Glomerular visceral epithelial cell (primary cell): Measurements from ENCODE around the gene LCN15.

Experiments used
- DNase-seq: peaks from one replicate; pipeline ENCODE4 v3.0.0-alpha.2; 2016; ENCODE audit errors: extremely low spot score

Gene LCN15

GRCh38 chr9:136722093-136722968 is 42.0 kb downstream of the LCN15 start:
- DNase-seq: no peak

DNA sequence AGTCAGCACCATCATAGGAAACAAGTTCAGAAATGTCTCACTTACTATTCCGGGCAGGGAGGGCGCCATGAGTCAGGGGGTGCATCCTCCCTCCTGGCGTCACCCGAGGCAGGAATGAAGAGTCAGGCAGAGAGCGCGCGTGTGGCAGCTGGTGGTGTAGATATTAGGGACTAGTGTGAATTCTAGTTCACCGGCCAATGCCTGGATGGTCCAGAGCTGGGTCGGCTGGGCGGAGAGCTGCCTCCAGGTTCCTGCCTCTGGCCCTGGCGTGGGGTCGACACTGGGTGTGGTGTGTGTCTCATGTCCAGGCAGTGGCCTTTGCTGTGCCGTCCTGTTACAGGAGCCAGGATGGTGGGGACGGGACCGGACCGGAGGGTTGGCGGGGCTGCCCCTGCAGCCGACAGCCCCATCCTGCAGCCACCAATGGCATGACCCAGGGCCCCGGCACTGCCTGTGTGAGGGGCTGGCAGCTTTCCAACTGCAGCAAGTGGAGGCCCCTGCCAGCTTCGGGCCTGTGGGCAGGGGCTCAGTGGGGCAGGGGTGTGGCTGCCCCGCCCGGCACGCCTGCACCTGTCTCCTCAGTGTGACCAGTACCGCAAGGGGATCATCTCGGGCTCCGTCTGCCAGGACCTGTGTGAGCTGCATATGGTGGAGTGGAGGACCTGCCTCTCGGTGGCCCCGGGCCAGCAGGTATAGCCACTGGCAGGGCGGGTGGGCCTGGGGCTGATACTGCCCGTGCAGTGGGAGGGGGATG is 42.8 kb downstream of the LCN15 start:
- DNase-seq: no peak

GRCh38 chr9:136720898-136721338 is 43.4 kb downstream of the LCN15 start:
- DNase-seq: no peak

- DNase-seq: no peak
Observed at GRCh38 chr9:136720251-136720897, 43.9 kb downstream of the LCN15 start.

GRCh38 chr9:136719195-136719880 is 45.0 kb downstream of the LCN15 start:
- DNase-seq: peak; percentile 40

DNA sequence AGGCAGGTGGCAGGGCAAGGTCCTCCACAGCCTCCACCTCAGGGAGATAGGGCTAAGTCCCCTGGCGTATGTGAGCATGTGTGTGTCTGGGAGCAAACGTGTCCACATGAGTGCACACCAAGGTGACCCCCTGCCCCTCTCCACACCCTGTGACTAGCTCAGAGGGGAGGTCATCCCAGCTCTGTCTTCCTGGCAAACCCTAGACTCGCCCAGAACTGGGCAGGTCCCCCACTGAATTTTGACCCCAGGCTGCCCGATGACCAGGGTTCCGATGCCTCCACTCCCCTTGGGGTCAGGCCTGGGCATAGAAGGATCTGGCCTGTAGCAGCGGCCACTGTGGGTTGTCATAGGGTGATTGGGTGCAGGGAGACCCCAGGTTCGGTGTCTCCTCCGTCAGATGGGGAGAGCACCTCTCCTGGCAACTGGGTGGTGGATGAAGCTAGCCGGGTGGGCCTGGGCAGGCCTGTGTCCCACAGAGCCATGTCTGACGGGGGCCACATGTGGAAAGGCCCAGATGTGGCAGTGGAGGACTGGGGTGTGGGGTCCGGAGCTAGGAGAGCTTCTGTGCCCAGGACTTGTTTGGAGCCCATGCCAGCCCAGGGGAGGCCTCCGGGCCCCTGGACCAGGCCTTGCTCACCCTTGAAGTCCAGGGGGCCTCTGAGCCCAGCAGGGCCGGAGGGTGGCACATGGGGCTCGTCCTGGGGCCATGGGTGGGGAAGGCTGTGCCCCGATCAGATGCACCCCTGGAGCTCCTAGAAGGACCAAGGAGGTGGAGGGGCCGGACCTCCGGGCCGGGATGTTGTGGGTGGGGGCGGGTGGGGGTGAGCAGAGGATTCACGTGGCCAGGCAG is 45.7 kb downstream of the LCN15 start:
- no peak for DNase-seq

DNA sequence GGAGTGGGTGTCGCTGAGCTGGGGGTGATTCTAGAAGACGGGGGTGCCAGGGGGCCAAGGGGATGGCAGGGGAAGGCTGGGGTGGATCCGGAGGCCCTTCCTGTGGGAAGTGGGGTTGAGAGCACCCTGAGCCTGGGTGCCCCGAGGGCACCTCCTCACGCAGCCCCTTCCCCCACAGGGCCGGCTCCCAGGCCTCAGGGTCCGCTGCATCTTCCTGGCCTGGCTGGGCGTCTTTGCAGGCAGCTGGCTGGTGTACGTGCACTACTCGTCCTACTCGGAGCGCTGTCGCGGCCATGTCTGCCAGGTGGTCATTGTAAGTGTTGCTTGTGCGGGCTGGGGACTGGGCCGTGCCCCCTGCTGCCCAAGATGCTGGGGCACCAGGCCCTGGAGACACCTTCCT is 46.9 kb downstream of the LCN15 start:
- DNase-seq: no peak

DNA sequence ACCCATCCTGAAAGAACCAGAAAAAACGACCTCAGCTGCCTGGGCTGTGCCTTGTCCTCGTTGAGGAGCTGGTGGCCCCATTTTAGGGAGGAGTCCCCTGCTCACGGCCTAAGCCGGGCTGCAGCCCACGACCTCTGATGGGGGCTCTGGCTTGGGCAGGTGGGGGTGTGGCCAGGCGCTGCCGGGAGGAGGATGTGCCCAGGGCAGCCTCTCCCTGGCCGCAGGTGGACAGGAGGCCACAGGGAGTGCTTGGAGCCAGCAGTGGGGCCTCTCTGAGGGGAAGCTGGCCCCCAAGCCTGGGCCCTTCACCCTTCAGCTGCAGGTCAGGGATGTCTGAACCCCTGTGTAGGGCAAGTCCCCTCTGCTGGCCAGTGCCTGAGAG is 49.4 kb downstream of the LCN15 start:
- no peak for DNase-seq

- no peak for DNase-seq
Observed at GRCh38 chr9:136714096-136714892, 50.0 kb downstream of the LCN15 start.

- DNase-seq: no peak
Observed at GRCh38 chr9:136713550-136713949, 50.8 kb downstream of the LCN15 start.

- no peak for DNase-seq
Observed at GRCh38 chr9:136712690-136713544, 51.4 kb downstream of the LCN15 start.

- DNase-seq: no peak
Observed at GRCh38 chr9:136711751-136712689, 52.3 kb downstream of the LCN15 start, which contains the start of gene DIPK1B. TSS of gene DIPK1B (plus strand) at chr9:136712572. CDS start at chr9:136712666, 94 bp downstream.

DNA sequence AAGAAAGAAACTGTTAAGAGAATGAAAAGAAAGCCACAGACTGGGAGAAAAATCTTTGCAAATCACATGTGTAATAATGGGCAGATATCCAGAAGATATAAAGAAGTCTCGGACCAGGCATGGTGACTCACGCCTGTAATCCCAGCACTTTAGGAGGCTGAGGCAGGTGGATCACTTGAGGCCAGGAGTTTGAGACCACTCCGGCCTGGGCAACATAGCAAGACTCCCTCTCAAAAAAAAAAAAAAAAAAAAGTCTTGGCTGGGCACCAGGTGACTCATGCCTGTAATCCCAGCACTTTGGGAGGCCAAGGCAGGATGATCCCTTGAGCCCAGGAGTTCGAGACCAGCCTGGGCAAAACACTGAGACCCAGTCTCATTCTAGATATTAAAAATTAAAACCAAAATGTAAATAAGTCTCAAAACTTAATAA is 53.1 kb downstream of the LCN15 start:
- DNase-seq: peak; percentile 37

- no peak for DNase-seq
Observed at GRCh38 chr9:136710543-136710942, 53.8 kb downstream of the LCN15 start.
